ENCODE results near the gene MUC3A. TPM values are rescaled to one million over a fixed set of nuclear protein-coding genes. Genes with fewer than 3 reads are reported as not detected.
A peak's percentile ranks its signal among the peaks of the same experiment; 100 is the strongest.

The MUC3A gene
- total and polyA plus RNA-seq, 2 of the 4 experiments (the other 2 are of a cell fraction) = 0.05 TPM; not detected in 1

- Histone ChIP-seq H3K18ac (ENCODE audit: low read depth, low read length) (no peak overlapping the region), H4K5ac (ENCODE audit: low read depth, low read length) (no peak overlapping the region), H2AFZ (replicated peaks; ENCODE audit: low read length, poor library complexity) (no peak overlapping the region), H3K9ac (ENCODE audit: low read depth, low read length) (no peak overlapping the region), H3K9me1 (ENCODE audit: insufficient read depth, low read length) (no peaks in the 10 kb centered on the region), H2BK15ac (ENCODE audit: low read depth, low read length) (no peak overlapping the region), H2BK5ac (ENCODE audit: low read depth, low read length, poor library complexity, severe bottlenecking) (no peak overlapping the region), H2AK9ac (replicated peaks; ENCODE audit: low read depth, low read length, poor library complexity) (no peak overlapping the region), H4K20me1 (ENCODE audit: insufficient read depth, low read length) (no peaks in the 10 kb centered on the region), H2BK120ac (ENCODE audit: low read depth, low read length) (no peak overlapping the region), H3K4me3 (ENCODE audit: insufficient read depth, low read depth, low read length) (no peak overlapping the region), H4K91ac (ENCODE audit: insufficient read depth, low read depth, low read length) (no peak overlapping the region), H4K8ac (ENCODE audit: low read depth in 2 of 2, low read length in 2 of 2) (no peak overlapping the region), H3K56ac (ENCODE audit: extremely low read depth, insufficient read depth, low read length) (no peak overlapping the region), H3K27ac (ENCODE audit: insufficient read depth, low read length) (no peak overlapping the region), H3K9me3 (ENCODE audit: control insufficient read depth, insufficient read depth, low read length) (no peaks in the 10 kb centered on the region), H3K27me3 (ENCODE audit: control insufficient read depth, insufficient read depth, low read length) (peaks cover 4% of the 10 kb centered on the region), H3K4me1 (ENCODE audit: control insufficient read depth, insufficient read depth, low read length) (no peaks in the 10 kb centered on the region), H3K4ac (ENCODE audit: low read depth, low read length) (no peak overlapping the region), H3K23ac (ENCODE audit: low read depth, low read length) (no peak overlapping the region), H3K36me3 (ENCODE audit: control insufficient read depth, insufficient read depth, low read length) (no peaks in the 10 kb centered on the region), H2BK20ac (ENCODE audit: low read depth, low read length) (no peak overlapping the region), H2AK5ac (ENCODE audit: low read depth, low read length) (no peak overlapping the region), H3K4me2 (ENCODE audit: low read depth, low read length) (no peak overlapping the region), H3K14ac (replicated peaks; ENCODE audit: low read depth, low read length) (no peak overlapping the region), H3K79me1 (ENCODE audit: low read depth in 1 of 2, low read length in 2 of 2) (no peaks in the 10 kb centered on the region)
- dilution Hi-C loops (cut with HindIII; ENCODE audit: low sequenced_read_pairs, unreplicated experiment) = no loop called here
- ChIA-PET POLR2A (ENCODE audit: unreplicated experiment) (no interaction called here), CTCF (no interaction called here)
- intact Hi-C loops (cut with micrococcal nuclease) = no loop called here
- DNase-seq (peak; percentile 31), ATAC-seq (ENCODE audit: low read depth) (peak; percentile 76)
- no TSS peak for BruUV-seq (replicated peaks)
- no CpG with 5 or more reads among the region's 8 CpGs for WGBS, 2 experiments (ENCODE audit: extremely low coverage in 2 of 2, insufficient read length in 1 of 2)
- in situ Hi-C loops (cut with MboI; ENCODE audit: low sequenced_read_pairs) = no loop called here
- no peak for TF ChIP-seq RAD21 (IDR thresholded peaks at IDR 0.05; ENCODE audit: low read length)
- no peak for TF ChIP-seq MAFK (IDR thresholded peaks at IDR 0.05; ENCODE audit: low read depth, low read length)
- no peak for TF ChIP-seq MAZ (IDR thresholded peaks at IDR 0.05; ENCODE audit: borderline replicate concordance, low read depth, low read length)
- no peak for TF ChIP-seq RFX5 (IDR thresholded peaks at IDR 0.05; ENCODE audit: low read depth, low read length)
- no peak for TF ChIP-seq CEBPB (IDR thresholded peaks at IDR 0.05; ENCODE audit: low read depth, low read length)
- no peak for TF ChIP-seq NFE2L2 (IDR thresholded peaks at IDR 0.05; ENCODE audit: low read depth, low read length)
- TF ChIP-seq, protein P1, sequence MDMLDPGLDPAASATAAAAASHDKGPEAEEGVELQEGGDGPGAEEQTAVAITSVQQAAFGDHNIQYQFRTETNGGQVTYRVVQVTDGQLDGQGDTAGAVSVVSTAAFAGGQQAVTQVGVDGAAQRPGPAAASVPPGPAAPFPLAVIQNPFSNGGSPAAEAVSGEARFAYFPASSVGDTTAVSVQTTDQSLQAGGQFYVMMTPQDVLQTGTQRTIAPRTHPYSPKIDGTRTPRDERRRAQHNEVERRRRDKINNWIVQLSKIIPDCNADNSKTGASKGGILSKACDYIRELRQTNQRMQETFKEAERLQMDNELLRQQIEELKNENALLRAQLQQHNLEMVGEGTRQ (IDR thresholded peaks at IDR 0.05; ENCODE audit: low read depth, low read length) = no peak
- TF ChIP-seq, protein P2, sequence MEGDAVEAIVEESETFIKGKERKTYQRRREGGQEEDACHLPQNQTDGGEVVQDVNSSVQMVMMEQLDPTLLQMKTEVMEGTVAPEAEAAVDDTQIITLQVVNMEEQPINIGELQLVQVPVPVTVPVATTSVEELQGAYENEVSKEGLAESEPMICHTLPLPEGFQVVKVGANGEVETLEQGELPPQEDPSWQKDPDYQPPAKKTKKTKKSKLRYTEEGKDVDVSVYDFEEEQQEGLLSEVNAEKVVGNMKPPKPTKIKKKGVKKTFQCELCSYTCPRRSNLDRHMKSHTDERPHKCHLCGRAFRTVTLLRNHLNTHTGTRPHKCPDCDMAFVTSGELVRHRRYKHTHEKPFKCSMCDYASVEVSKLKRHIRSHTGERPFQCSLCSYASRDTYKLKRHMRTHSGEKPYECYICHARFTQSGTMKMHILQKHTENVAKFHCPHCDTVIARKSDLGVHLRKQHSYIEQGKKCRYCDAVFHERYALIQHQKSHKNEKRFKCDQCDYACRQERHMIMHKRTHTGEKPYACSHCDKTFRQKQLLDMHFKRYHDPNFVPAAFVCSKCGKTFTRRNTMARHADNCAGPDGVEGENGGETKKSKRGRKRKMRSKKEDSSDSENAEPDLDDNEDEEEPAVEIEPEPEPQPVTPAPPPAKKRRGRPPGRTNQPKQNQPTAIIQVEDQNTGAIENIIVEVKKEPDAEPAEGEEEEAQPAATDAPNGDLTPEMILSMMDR (conservative IDR thresholded peaks at IDR 0.05; ENCODE audit: low read depth, low read length) = no peak
- TF ChIP-seq RCOR1 (IDR thresholded peaks at IDR 0.05; ENCODE audit: insufficient replicate concordance, low read length) = no peak
- TF ChIP-seq ELK1 (IDR thresholded peaks at IDR 0.05; ENCODE audit: borderline replicate concordance, low read depth, low read length) = no peak
- TF ChIP-seq BHLHE40 (IDR thresholded peaks at IDR 0.05; ENCODE audit: low read depth, low read length) = no peak
- no peak for TF ChIP-seq CHD1 (IDR thresholded peaks at IDR 0.05; ENCODE audit: low read depth, low read length)
- no peak for TF ChIP-seq MXI1 (IDR thresholded peaks at IDR 0.05; ENCODE audit: borderline replicate concordance, low read depth, low read length)
- TF ChIP-seq FOS (IDR thresholded peaks at IDR 0.05; ENCODE audit: low read depth, low read length) = no peak
- no peak for TF ChIP-seq SMC3 (IDR thresholded peaks at IDR 0.05; ENCODE audit: low read depth, low read length)
- TF ChIP-seq POLR2A (IDR thresholded peaks at IDR 0.05; ENCODE audit: low read depth, low read length) = no peak
These were observed 34.3 kb downstream of the MUC3A start for GRCh38 chr7:100983451-100984187.
